ENCODE data around the gene ERCC4. TPM values are rescaled to one million over a fixed set of nuclear protein-coding genes. Genes with fewer than 3 reads are reported as not detected.
A peak's percentile ranks its signal among the peaks of the same experiment; 100 is the strongest.

ERCC4 gene
- polyA plus RNA-seq, 3 donors: 1.8 to 11.8 (median 5.9) TPM

- peaks cover 0 to 5% (median 0%) of the 10 kb centered on the region in 7 donors for H3K9me3 Mint-ChIP-seq
- no peaks in the 10 kb centered on the region for H3K79me2 ChIP-seq (ENCODE audit: insufficient read depth, low read length)
- peak overlapping the region; percentile 65 to 89 for H3K4me3 Mint-ChIP-seq
- no peaks in the 10 kb centered on the region for H3K27me3 ChIP-seq (ENCODE audit: control insufficient read depth in 2 of 2, insufficient read depth in 2 of 2, low read length in 2 of 2)
- H3K4me1 ChIP-seq (ENCODE audit: control insufficient read depth in 1 of 2, insufficient read depth in 2 of 2, low read length in 2 of 2): peaks cover 24 to 26% of the 10 kb centered on the region in 2 donors
- H3K4me3 ChIP-seq (replicated peaks in 1 of 3; ENCODE audit: low read depth in 2 of 3, low read length in 3 of 3): peak overlapping the region in 2 of 3 experiments; percentile 9 to 65
- H2AFZ ChIP-seq (ENCODE audit: insufficient read depth, low read depth, low read length, poor library complexity, severe bottlenecking): peak overlapping the region; percentile 71
- 12% methylated on average over 5 of the region's 14 CpGs for WGBS (ENCODE audit: insufficient coverage)
- H4K20me1 ChIP-seq (ENCODE audit: insufficient read depth, low read length): no peaks in the 10 kb centered on the region
- H3K27ac Mint-ChIP-seq: peak overlapping the region; percentile 90 to 99 (median 98)
- H3K27ac ChIP-seq (ENCODE audit: low read depth in 1 of 2, low read length in 2 of 2): peak overlapping the region; percentile 43 to 87
- peaks cover 5 to 11% (median 10%) of the 10 kb centered on the region in 3 donors for H3K27me3 Mint-ChIP-seq (ENCODE audit: low read depth in 3 of 3)
- H3K4me2 ChIP-seq (replicated peaks; ENCODE audit: extremely low read depth, low read length, poor library complexity, severe bottlenecking): peak overlapping the region; percentile 60
- intact Hi-C loops (cut with micrococcal nuclease): loop anchor here in 1 of 2 donors (5.0 kb wide), 1 partner anchor 35 kb away; the partner anchor contains the start of gene ERCC4
- H3K4me1 Mint-ChIP-seq: peaks cover 24% of the 10 kb centered on the region
- H3K9ac ChIP-seq (ENCODE audit: insufficient read depth, low read length, poor library complexity, severe bottlenecking): peak overlapping the region; percentile 43
- DNase-seq: peak; percentile 84 to 97 (median 90)
- TF ChIP-seq CTCF (IDR thresholded peaks at IDR 0.05): no peak
- H3K36me3 Mint-ChIP-seq: no peaks in the 10 kb centered on the region
- H3K36me3 ChIP-seq (replicated peaks in 1 of 2; ENCODE audit: control insufficient read depth in 1 of 2, insufficient read depth in 2 of 2, low read length in 2 of 2): no peaks in the 10 kb centered on the region
- H3K9me3 ChIP-seq (replicated peaks in 1 of 2; ENCODE audit: control insufficient read depth in 1 of 2, insufficient read depth in 1 of 2, low read length in 2 of 2): no peaks in the 10 kb centered on the region
Observed at GRCh38 chr16:13957197-13958078, 37.5 kb downstream of the ERCC4 start.

GRCh38 chr16:13958474-13958873, 38.5 kb downstream of the ERCC4 start:
- peaks cover 24% of the 10 kb centered on the region for H3K4me1 Mint-ChIP-seq
- no CpG with 5 or more reads among the region's 4 CpGs for WGBS (ENCODE audit: insufficient coverage)
- peak overlapping the region in 2 of 7 donors; percentile 21 to 99 for H3K27ac Mint-ChIP-seq

More at GRCh38 chr16:13958474-13958873, 38.5 kb downstream of the ERCC4 start:
- Histone ChIP-seq H3K36me3 (replicated peaks in 1 of 2; ENCODE audit: control insufficient read depth in 1 of 2, insufficient read depth in 2 of 2, low read length in 2 of 2) (no peaks in the 10 kb centered on the region), H3K4me3 (replicated peaks in 1 of 3; ENCODE audit: low read depth in 2 of 3, low read length in 3 of 3) (no peak overlapping the region), H3K9ac (ENCODE audit: insufficient read depth, low read length, poor library complexity, severe bottlenecking) (no peak overlapping the region), H2AFZ (ENCODE audit: insufficient read depth, low read depth, low read length, poor library complexity, severe bottlenecking) (no peak overlapping the region), H3K27ac (ENCODE audit: low read depth in 1 of 2, low read length in 2 of 2) (no peak overlapping the region), H3K4me1 (ENCODE audit: control insufficient read depth in 1 of 2, insufficient read depth in 2 of 2, low read length in 2 of 2) (peaks cover 24 to 26% of the 10 kb centered on the region in 2 donors), H3K27me3 (ENCODE audit: control insufficient read depth in 2 of 2, insufficient read depth in 2 of 2, low read length in 2 of 2) (no peaks in the 10 kb centered on the region), H3K79me2 (ENCODE audit: insufficient read depth, low read length) (no peaks in the 10 kb centered on the region), H3K4me2 (replicated peaks; ENCODE audit: extremely low read depth, low read length, poor library complexity, severe bottlenecking) (no peak overlapping the region), H4K20me1 (ENCODE audit: insufficient read depth, low read length) (no peaks in the 10 kb centered on the region), H3K9me3 (replicated peaks in 1 of 2; ENCODE audit: control insufficient read depth in 1 of 2, insufficient read depth in 1 of 2, low read length in 2 of 2) (no peaks in the 10 kb centered on the region)
- H3K36me3 Mint-ChIP-seq: no peaks in the 10 kb centered on the region
- H3K9me3 Mint-ChIP-seq: peaks cover 0 to 5% (median 0%) of the 10 kb centered on the region in 7 donors
- peaks cover 8 to 17% (median 15%) of the 10 kb centered on the region in 3 donors for H3K27me3 Mint-ChIP-seq (ENCODE audit: low read depth in 3 of 3)
- DNase-seq: peak in 1 of 3 donors; percentile 7
- TF ChIP-seq CTCF (IDR thresholded peaks at IDR 0.05): no peak
- peak overlapping the region in 1 of 2 donors; percentile 5 for H3K4me3 Mint-ChIP-seq
- intact Hi-C loops (cut with micrococcal nuclease): loop anchor here in 1 of 2 donors (5.0 kb wide), 1 partner anchor 36 kb away; the partner anchor contains the start of gene ERCC4
